SK-N-SH treated with all-trans-retinoic acid at 6 μM for 48 hours (cell line): ENCODE measurements around the gene APOA5.
A peak's percentile ranks its signal among the peaks of the same experiment; 100 is the strongest.

Experiments used
- ATAC-seq: fragments of 200-7000 bp; cut with Tn5 transposase; 3 replicates; pipeline ENCODE4 v1.9.1; 2020; ENCODE audit warnings: mild to moderate bottlenecking, moderate library complexity
- ARNTL ChIP-seq: fragments of 450-650 bp; formaldehyde crosslinking; IDR thresholded peaks from 2 replicates; pipeline ENCODE4 v1.5.0; 2020; ENCODE audit warnings: low read depth, mild to moderate bottlenecking, moderate library complexity, borderline replicate concordance
- BACH2 ChIP-seq: fragments of 250-450 bp; sonication (Bioruptor Pico); IDR thresholded peaks from 2 replicates; pipeline ENCODE4 v1.9.0; 2021; ENCODE audit warnings: mild to moderate bottlenecking, borderline replicate concordance
- CREB5 ChIP-seq: fragments of 250-450 bp; sonication (Bioruptor Pico); IDR thresholded peaks from 2 replicates; pipeline ENCODE4 v1.5.1; 2020; ENCODE audit warnings: low read depth, mild to moderate bottlenecking, moderate library complexity
- CSDC2 ChIP-seq: fragments of 250-450 bp; sonication (Bioruptor Pico); IDR thresholded peaks from 2 replicates; pipeline ENCODE4 v1.5.0; 2020; ENCODE audit warnings: mild to moderate bottlenecking, moderate library complexity
- CSRNP3 ChIP-seq: fragments of 250-450 bp; sonication (Bioruptor Pico); IDR thresholded peaks from 2 replicates; pipeline ENCODE4 v1.5.1; 2021; ENCODE audit warnings: mild to moderate bottlenecking, moderate library complexity
- ESRRG ChIP-seq: fragments of 250-450 bp; sonication (Bioruptor Pico); IDR thresholded peaks from 2 replicates; pipeline ENCODE4 v1.6.1; 2021; ENCODE audit warnings: mild to moderate bottlenecking
- GLIS3 ChIP-seq: fragments of 250-450 bp; sonication (Bioruptor Pico); IDR thresholded peaks from 2 replicates; pipeline ENCODE4 v1.5.0; 2020; ENCODE audit warnings: mild to moderate bottlenecking, moderate library complexity
- ISL1 ChIP-seq: fragments of 250-450 bp; sonication (Bioruptor Pico); IDR thresholded peaks from 2 replicates; pipeline ENCODE4 v2.1.2; 2022; ENCODE audit warnings: mild to moderate bottlenecking, moderate library complexity
- OSR1 ChIP-seq: fragments of 250-450 bp; sonication (Bioruptor Pico); IDR thresholded peaks from 2 replicates; pipeline ENCODE4 v1.8.0; 2022; ENCODE audit warnings: moderate library complexity, mild to moderate bottlenecking, inconsistent platforms
- PATZ1 ChIP-seq: fragments of 250-450 bp; sonication (Bioruptor Pico); IDR thresholded peaks from 2 replicates; pipeline ENCODE4 v1.8.0; 2020; ENCODE audit warnings: mild to moderate bottlenecking, moderate library complexity, borderline replicate concordance
- PPARA ChIP-seq: fragments of 250-450 bp; sonication (Bioruptor Pico); IDR thresholded peaks from 2 replicates; pipeline ENCODE4 v1.5.0; 2020; ENCODE audit warnings: mild to moderate bottlenecking, borderline replicate concordance
- RARB ChIP-seq: fragments of 250-450 bp; sonication (Bioruptor Pico); IDR thresholded peaks from 2 replicates; pipeline ENCODE4 v1.8.0; 2021; ENCODE audit warnings: mild to moderate bottlenecking, moderate library complexity
- SNAI2 ChIP-seq: fragments of 250-450 bp; sonication (Bioruptor Pico); IDR thresholded peaks from 2 replicates; pipeline ENCODE4 v1.5.0; 2020; ENCODE audit warnings: mild to moderate bottlenecking, moderate library complexity
- TCF4 ChIP-seq: fragments of 250-450 bp; sonication (Bioruptor Pico); IDR thresholded peaks from 2 replicates; pipeline ENCODE4 v1.8.0; 2021; ENCODE audit warnings: mild to moderate bottlenecking, moderate library complexity, borderline replicate concordance
- TOX ChIP-seq: fragments of 250-450 bp; sonication (Bioruptor Pico); IDR thresholded peaks from 2 replicates; pipeline ENCODE4 v1.8.0; 2021; ENCODE audit warnings: mild to moderate bottlenecking, moderate library complexity, borderline replicate concordance
- TSHZ2 ChIP-seq: fragments of 250-450 bp; sonication (Bioruptor Pico); IDR thresholded peaks from 2 replicates; pipeline ENCODE4 v1.5.0; 2020; ENCODE audit warnings: mild to moderate bottlenecking, moderate library complexity
- ZC3H10 ChIP-seq: fragments of 250-450 bp; sonication (Bioruptor Pico); IDR thresholded peaks from 2 replicates; pipeline ENCODE4 v1.5.1; 2021; ENCODE audit warnings: mild to moderate bottlenecking, moderate library complexity
- ZFP3 ChIP-seq: fragments of 250-450 bp; sonication (Bioruptor Pico); IDR thresholded peaks from 2 replicates; pipeline ENCODE4 v1.5.0; 2020; ENCODE audit warnings: mild to moderate bottlenecking, moderate library complexity
- ZFP30 ChIP-seq: fragments of 450-650 bp; formaldehyde crosslinking; IDR thresholded peaks from 2 replicates; pipeline ENCODE4 v1.5.0; 2022; ENCODE audit warnings: mild to moderate bottlenecking, moderate library complexity
- ZNF565 ChIP-seq: fragments of 450-650 bp; formaldehyde crosslinking; conservative IDR thresholded peaks from 2 replicates; pipeline ENCODE4 v1.5.0; 2020; ENCODE audit warnings: low read depth, mild to moderate bottlenecking, moderate library complexity
- ZNF70 ChIP-seq: fragments of 450-650 bp; formaldehyde crosslinking; IDR thresholded peaks from 2 replicates; pipeline ENCODE4 v1.5.0; 2020; ENCODE audit warnings: mild to moderate bottlenecking, moderate library complexity
- ZNF8 ChIP-seq: fragments of 450-650 bp; formaldehyde crosslinking; IDR thresholded peaks from 2 replicates; pipeline ENCODE4 v1.5.0; 2020; ENCODE audit warnings: mild to moderate bottlenecking, moderate library complexity

APOA5 gene

GRCh38 chr11:116788534-116788933 lies 3.1 kb downstream of the APOA5 start:
- ATAC-seq: no peak
- TF ChIP-seq GLIS3 (no peak), ZFP3 (CRISPR knock-in tag) (no peak), ZNF565 (CRISPR knock-in tag) (no peak), ESRRG (CRISPR knock-in tag) (no peak), TOX (CRISPR knock-in tag) (no peak), PATZ1 (CRISPR knock-in tag) (no peak), ZFP30 (no peak), SNAI2 (no peak), BACH2 (no peak), PPARA (CRISPR knock-in tag) (no peak), ISL1 (CRISPR knock-in tag) (no peak), ARNTL (CRISPR knock-in tag) (no peak), ZNF8 (CRISPR knock-in tag) (no peak), OSR1 (CRISPR knock-in tag) (no peak), TSHZ2 (CRISPR knock-in tag) (no peak), ZC3H10 (CRISPR knock-in tag) (no peak)

GRCh38 chr11:116787786-116788486 lies 3.7 kb downstream of the APOA5 start, which contains the start of gene ZPR1:
Gene ZPR1 (minus strand): TSS chr11:116788023. CDS start chr11:116787990, 33 bp downstream.
- ATAC-seq: peak; percentile 87
- TF ChIP-seq ZFP3 (CRISPR knock-in tag) (no peak), TSHZ2 (CRISPR knock-in tag) (no peak), RARB (CRISPR knock-in tag) (no peak), SNAI2 (no peak), OSR1 (CRISPR knock-in tag) (no peak), PPARA (CRISPR knock-in tag) (no peak), ARNTL (CRISPR knock-in tag) (no peak), PATZ1 (CRISPR knock-in tag) (no peak), CSRNP3 (CRISPR knock-in tag) (no peak), ZNF70 (CRISPR knock-in tag) (no peak), GLIS3 (no peak), ZNF8 (CRISPR knock-in tag) (no peak), ESRRG (CRISPR knock-in tag) (no peak), BACH2 (no peak), TCF4 (CRISPR knock-in tag) (no peak), CSDC2 (CRISPR knock-in tag) (no peak), ISL1 (CRISPR knock-in tag) (no peak), CREB5 (CRISPR knock-in tag) (no peak)
